Astrocyte (in vitro differentiated cells and primary cell): ENCODE results near the gene TIMP3. TPM values are rescaled to one million over a fixed set of nuclear protein-coding genes. Genes with fewer than 3 reads are reported as not detected.

Experiments
- DNase-seq: peaks from one replicate; pipeline ENCODE4 v3.0.0-alpha.2; 2010; ENCODE audit warnings: low read depth
- FAIRE-seq: peaks from 2 replicates; lab custom pipeline; 2011; peaks lifted over from hg19 to GRCh38; lab: Jason Lieb, UNC
- H2AFZ ChIP-seq: 2 replicates; pipeline ENCODE4 v1.6.0; 2012; ENCODE audit warnings: low read depth, low read length, inconsistent platforms
- H3K27ac ChIP-seq: 2 replicates; pipeline ENCODE4 v1.5.1; 2011; ENCODE audit warnings: low read depth, low read length, inconsistent platforms
- H3K27me3 ChIP-seq: 2 replicates; pipeline ENCODE4 v1.6.0; 2011; ENCODE audit warnings: low read length, inconsistent platforms; ENCODE audit not compliant: insufficient read depth
- H3K36me3 ChIP-seq: 2 replicates; pipeline ENCODE4 v1.5.1; 2011; ENCODE audit warnings: low read length, inconsistent platforms; ENCODE audit not compliant: insufficient read depth
- H3K4me1 ChIP-seq: 2 replicates; pipeline ENCODE4 v1.5.1; 2011; ENCODE audit warnings: low read length, inconsistent platforms; ENCODE audit not compliant: insufficient read depth
- H3K4me2 ChIP-seq: 2 replicates; pipeline ENCODE4 v1.6.0; 2012; ENCODE audit warnings: low read length, inconsistent platforms
- H3K4me3 ChIP-seq: 2 replicates; pipeline ENCODE4 v1.5.1; 2011; ENCODE audit warnings: low read depth, mild to moderate bottlenecking, low read length, inconsistent platforms; ENCODE audit not compliant: insufficient read depth
- H3K79me2 ChIP-seq: 2 replicates; pipeline ENCODE4 v1.6.0; 2012; ENCODE audit warnings: mild to moderate bottlenecking, low read length, inconsistent platforms; ENCODE audit not compliant: insufficient read depth
- H3K9ac ChIP-seq: 2 replicates; pipeline ENCODE4 v1.6.0; 2012; ENCODE audit warnings: mild to moderate bottlenecking, low read length, inconsistent platforms
- H3K9me3 ChIP-seq: 2 replicates; pipeline ENCODE4 v1.5.1; 2012; ENCODE audit warnings: low read depth, mild to moderate bottlenecking, low read length, inconsistent platforms; ENCODE audit not compliant: insufficient read depth
- H4K20me1 ChIP-seq: 2 replicates; pipeline ENCODE4 v1.6.0; 2012; ENCODE audit warnings: low read length, inconsistent platforms; ENCODE audit not compliant: insufficient read depth
- H3K27ac Mint-ChIP-seq: one replicate; pipeline ENCODE4 v1.8.0; 2021; ENCODE audit warnings: mild to moderate bottlenecking, mixed read lengths; ENCODE audit not compliant: unreplicated experiment
- H3K27me3 Mint-ChIP-seq: one replicate; pipeline ENCODE4 v1.8.0; 2021; ENCODE audit warnings: low read depth, mixed read lengths; ENCODE audit not compliant: unreplicated experiment
- H3K36me3 Mint-ChIP-seq: one replicate; pipeline ENCODE4 v1.8.0; 2021; ENCODE audit warnings: low read depth, mixed read lengths; ENCODE audit not compliant: unreplicated experiment
- H3K4me1 Mint-ChIP-seq: one replicate; pipeline ENCODE4 v1.8.0; 2021; ENCODE audit warnings: low read depth, mixed read lengths; ENCODE audit not compliant: unreplicated experiment
- H3K4me3 Mint-ChIP-seq: one replicate; pipeline ENCODE4 v1.8.0; 2021; ENCODE audit warnings: mild to moderate bottlenecking, moderate library complexity, mixed read lengths; ENCODE audit not compliant: unreplicated experiment
- H3K9me3 Mint-ChIP-seq: one replicate; pipeline ENCODE4 v1.8.0; 2021; ENCODE audit warnings: mild to moderate bottlenecking, mixed read lengths; ENCODE audit not compliant: unreplicated experiment
- EZH2 ChIP-seq: IDR thresholded peaks from 2 replicates; pipeline ENCODE4 v1.6.1; 2012; ENCODE audit warnings: mild to moderate bottlenecking, low read length, inconsistent platforms; ENCODE audit not compliant: insufficient read depth
- total RNA-seq: library from RNA; stranded (reverse); gene quantifications from 2 replicates; pipeline ENCODE4 v1.2.1, GENCODE V29; 2021
- TF ChIP-seq, protein P1 (sequence below): IDR thresholded peaks from 2 replicates; pipeline ENCODE4 v1.5.1; 2011; ENCODE audit warnings: low read depth, mild to moderate bottlenecking, inconsistent platforms, low read length, moderate library complexity; ENCODE audit not compliant: insufficient read depth

Gene TIMP3
- total RNA-seq, 1 donor from 2014 or later, result 145 TPM

DNA sequence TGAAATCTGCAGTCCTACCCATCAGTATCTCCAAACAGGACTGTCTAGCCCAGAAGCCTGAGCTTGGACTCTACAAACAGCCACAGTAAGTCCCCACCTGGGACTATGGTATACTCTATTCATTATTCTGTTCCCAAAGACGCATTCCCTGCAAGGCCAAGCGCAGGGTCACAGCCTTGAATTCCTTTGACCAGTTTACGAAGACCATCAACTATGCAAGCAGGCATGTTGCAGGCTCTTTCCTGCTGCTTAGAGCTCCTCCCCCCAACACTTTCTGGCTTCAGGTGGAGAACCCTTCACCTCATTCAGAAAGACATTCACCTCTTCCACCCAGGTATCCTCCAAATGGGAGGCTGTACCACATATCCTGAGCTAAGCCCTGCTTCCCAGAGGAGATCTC, 62.5 kb downstream of the TIMP3 start:
- Histone ChIP-seq H3K4me1 (no peaks in the 10 kb centered on the region), H3K79me2 (no peaks in the 10 kb centered on the region), H4K20me1 (peaks cover 13% of the 10 kb centered on the region), H3K9ac (no peak overlapping the region), H3K4me3 (no peak overlapping the region), H3K4me2 (no peak overlapping the region), H2AFZ (no peak overlapping the region), H3K36me3 (peaks cover 24% of the 10 kb centered on the region), H3K27ac (no peak overlapping the region), H3K9me3 (no peaks in the 10 kb centered on the region), H3K27me3 (no peaks in the 10 kb centered on the region)
- no peak for FAIRE-seq
- no peak for TF ChIP-seq EZH2
- TF ChIP-seq, protein P1, sequence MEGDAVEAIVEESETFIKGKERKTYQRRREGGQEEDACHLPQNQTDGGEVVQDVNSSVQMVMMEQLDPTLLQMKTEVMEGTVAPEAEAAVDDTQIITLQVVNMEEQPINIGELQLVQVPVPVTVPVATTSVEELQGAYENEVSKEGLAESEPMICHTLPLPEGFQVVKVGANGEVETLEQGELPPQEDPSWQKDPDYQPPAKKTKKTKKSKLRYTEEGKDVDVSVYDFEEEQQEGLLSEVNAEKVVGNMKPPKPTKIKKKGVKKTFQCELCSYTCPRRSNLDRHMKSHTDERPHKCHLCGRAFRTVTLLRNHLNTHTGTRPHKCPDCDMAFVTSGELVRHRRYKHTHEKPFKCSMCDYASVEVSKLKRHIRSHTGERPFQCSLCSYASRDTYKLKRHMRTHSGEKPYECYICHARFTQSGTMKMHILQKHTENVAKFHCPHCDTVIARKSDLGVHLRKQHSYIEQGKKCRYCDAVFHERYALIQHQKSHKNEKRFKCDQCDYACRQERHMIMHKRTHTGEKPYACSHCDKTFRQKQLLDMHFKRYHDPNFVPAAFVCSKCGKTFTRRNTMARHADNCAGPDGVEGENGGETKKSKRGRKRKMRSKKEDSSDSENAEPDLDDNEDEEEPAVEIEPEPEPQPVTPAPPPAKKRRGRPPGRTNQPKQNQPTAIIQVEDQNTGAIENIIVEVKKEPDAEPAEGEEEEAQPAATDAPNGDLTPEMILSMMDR, result no peak
- no peak for DNase-seq
- Mint-ChIP-seq H3K4me1 (no peaks in the 10 kb centered on the region), H3K9me3 (no peaks in the 10 kb centered on the region), H3K4me3 (no peak overlapping the region), H3K27ac (no peak overlapping the region), H3K36me3 (peaks cover 24% of the 10 kb centered on the region), H3K27me3 (no peaks in the 10 kb centered on the region)

DNA sequence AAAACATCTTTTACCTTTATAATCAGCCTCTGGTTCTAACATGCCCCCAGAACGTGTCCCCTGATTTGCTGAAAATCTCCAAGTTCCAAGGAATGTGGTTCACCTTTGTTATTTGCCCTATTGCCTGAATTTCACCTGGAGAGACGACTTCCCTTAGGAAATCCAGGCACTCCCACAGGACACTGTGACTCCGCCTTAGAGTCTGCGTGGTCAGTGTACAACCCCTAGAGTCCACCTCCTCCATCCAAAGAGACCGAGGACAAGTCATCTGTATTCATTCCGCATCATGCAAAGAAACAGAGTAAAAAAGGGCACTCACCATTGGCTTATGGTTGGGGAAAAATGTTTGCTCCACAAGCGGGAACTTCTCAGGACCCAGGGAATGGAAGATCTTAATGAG, 63.1 kb downstream of the TIMP3 start:
- no peak overlapping the region for H3K27ac ChIP-seq

GRCh38 chr22:32866953-32867352, 65.4 kb downstream of the TIMP3 start:
- TF ChIP-seq EZH2, result no peak
- TF ChIP-seq, protein P1, result no peak
- DNase-seq, result no peak
- H3K4me1 Mint-ChIP-seq, result no peaks in the 10 kb centered on the region

More for the DNA sequence above, 63.1 kb downstream of the TIMP3 start:
- Histone ChIP-seq H3K27me3 (no peaks in the 10 kb centered on the region), H4K20me1 (peaks cover 12% of the 10 kb centered on the region), H3K4me3 (no peak overlapping the region), H2AFZ (no peak overlapping the region), H3K36me3 (peaks cover 21% of the 10 kb centered on the region), H3K79me2 (no peaks in the 10 kb centered on the region), H3K4me1 (no peaks in the 10 kb centered on the region), H3K4me2 (no peak overlapping the region), H3K9ac (no peak overlapping the region), H3K9me3 (no peaks in the 10 kb centered on the region)
- DNase-seq (no peak), FAIRE-seq (no peak)
- Mint-ChIP-seq H3K9me3 (no peaks in the 10 kb centered on the region), H3K27me3 (no peaks in the 10 kb centered on the region), H3K4me3 (no peak overlapping the region), H3K4me1 (no peaks in the 10 kb centered on the region), H3K27ac (no peak overlapping the region), H3K36me3 (peaks cover 20% of the 10 kb centered on the region)
- TF ChIP-seq, protein P1, result no peak
- no peak for TF ChIP-seq EZH2

More at GRCh38 chr22:32866953-32867352, 65.4 kb downstream of the TIMP3 start:
- H3K79me2 ChIP-seq, result no peaks in the 10 kb centered on the region
- Mint-ChIP-seq H3K4me3 (no peak overlapping the region), H3K36me3 (peaks cover 5% of the 10 kb centered on the region), H3K27ac (no peak overlapping the region), H3K27me3 (no peaks in the 10 kb centered on the region), H3K9me3 (no peaks in the 10 kb centered on the region)
- H3K27ac ChIP-seq, result no peak overlapping the region
- H3K4me3 ChIP-seq, result no peak overlapping the region
- H3K4me1 ChIP-seq, result no peaks in the 10 kb centered on the region
- no peaks in the 10 kb centered on the region for H4K20me1 ChIP-seq
- no peak for FAIRE-seq
- H3K9ac ChIP-seq, result no peak overlapping the region
- H3K4me2 ChIP-seq, result no peak overlapping the region
- no peaks in the 10 kb centered on the region for H3K27me3 ChIP-seq
- no peaks in the 10 kb centered on the region for H3K9me3 ChIP-seq
- no peaks in the 10 kb centered on the region for H3K36me3 ChIP-seq
- no peak overlapping the region for H2AFZ ChIP-seq
